A673 (cell line): ENCODE results near the gene CERS2. TPM values are rescaled to one million over a fixed set of nuclear protein-coding genes. Genes with fewer than 3 reads are reported as not detected.

Source experiments
- BruUV-seq: library from RNA; stranded (reverse); fragments of 400-500 nt; replicated peaks from 2 replicates; lab custom pipeline; 2021; lab: Mats Ljungman, UMichigan
- CTCF ChIA-PET: fragments of 300-600 bp; sonication (Branson Sonifier 250); formaldehyde crosslinking; loops from one replicate; lab custom pipeline; 2022; ENCODE audit warnings: antibody characterized with exemption; lab: Charles Lee
- POLR2A ChIA-PET: fragments of 300-600 bp; sonication (Branson Sonifier 250); formaldehyde crosslinking; loops from one replicate; lab custom pipeline; 2022; ENCODE audit warnings: antibody characterized with exemption; ENCODE audit not compliant: low non-redundant PET; lab: Charles Lee
- DNase-seq: peaks from one replicate; pipeline ENCODE4 v3.0.0-alpha.2; 2015; ENCODE audit warnings: low spot score
- H3K27ac ChIP-seq: fragments of 200-600 bp; sonication (generic); 2 replicates; pipeline ENCODE4 v1.5.1; 2016; ENCODE audit warnings: mixed run types, low read depth, mild to moderate bottlenecking, mixed read lengths, antibody characterized with exemption, low read length; ENCODE audit not compliant: poor library complexity, severe bottlenecking
- H3K27me3 ChIP-seq: fragments of 200-600 bp; sonication (generic); replicated peaks from 2 replicates; pipeline ENCODE4 v1.6.1; 2017; ENCODE audit warnings: mixed run types, low read depth, mild to moderate bottlenecking, mixed read lengths, antibody characterized with exemption, low read length; ENCODE audit not compliant: insufficient read depth, poor library complexity
- H3K36me3 ChIP-seq: fragments of 200-600 bp; sonication (generic); 2 replicates; pipeline ENCODE4 v1.6.1; 2016; ENCODE audit warnings: mixed run types, mild to moderate bottlenecking, mixed read lengths, antibody characterized with exemption, low read length; ENCODE audit not compliant: insufficient read depth, poor library complexity, severe bottlenecking
- H3K4me1 ChIP-seq: fragments of 200-600 bp; sonication (generic); 2 replicates; pipeline ENCODE4 v1.6.1; 2017; ENCODE audit warnings: mixed run types, mild to moderate bottlenecking, mixed read lengths, antibody characterized with exemption, low read length; ENCODE audit not compliant: insufficient read depth, poor library complexity, severe bottlenecking
- H3K4me3 ChIP-seq: fragments of 200-600 bp; sonication (generic); 2 replicates; pipeline ENCODE4 v1.5.1; 2016; ENCODE audit warnings: low read depth, mixed run types, mild to moderate bottlenecking, mixed read lengths, low read length; ENCODE audit not compliant: poor library complexity, severe bottlenecking
- H3K9me3 ChIP-seq: fragments of 200-600 bp; sonication (generic); 2 replicates; pipeline ENCODE4 v1.6.1; 2016; ENCODE audit warnings: mixed run types, low read depth, mild to moderate bottlenecking, mixed read lengths, antibody characterized with exemption, low read length; ENCODE audit not compliant: poor library complexity, severe bottlenecking
- EZH2 ChIP-seq: fragments of 200-600 bp; sonication (generic); IDR thresholded peaks from 2 replicates; pipeline ENCODE4 v1.6.1; 2017; ENCODE audit warnings: borderline replicate concordance, low read depth, mild to moderate bottlenecking, mixed read lengths, antibody characterized with exemption, low read length; ENCODE audit not compliant: poor library complexity, severe bottlenecking
- intact Hi-C: fragments of 100-400 bp; cut with micrococcal nuclease; formaldehyde crosslinking; loops from one replicate; pipeline ENCODE4 v1.10.0; 2022; ENCODE audit not compliant: unreplicated experiment
- total RNA-seq: library from RNA; stranded (reverse); gene quantifications from 2 replicates; pipeline ENCODE4 v1.2.3, GENCODE V29; 2021
- TF ChIP-seq, protein P1 (sequence below): fragments of 300-800, 200-600 bp; sonication (generic); conservative IDR thresholded peaks from 2 replicates; pipeline ENCODE4 v1.5.1; 2017; ENCODE audit warnings: low read depth, mild to moderate bottlenecking, antibody characterized with exemption, low read length, moderate library complexity, mixed read lengths

The CERS2 gene
- total RNA-seq, 1 experiment from 2014 or later: 239 TPM

DNA sequence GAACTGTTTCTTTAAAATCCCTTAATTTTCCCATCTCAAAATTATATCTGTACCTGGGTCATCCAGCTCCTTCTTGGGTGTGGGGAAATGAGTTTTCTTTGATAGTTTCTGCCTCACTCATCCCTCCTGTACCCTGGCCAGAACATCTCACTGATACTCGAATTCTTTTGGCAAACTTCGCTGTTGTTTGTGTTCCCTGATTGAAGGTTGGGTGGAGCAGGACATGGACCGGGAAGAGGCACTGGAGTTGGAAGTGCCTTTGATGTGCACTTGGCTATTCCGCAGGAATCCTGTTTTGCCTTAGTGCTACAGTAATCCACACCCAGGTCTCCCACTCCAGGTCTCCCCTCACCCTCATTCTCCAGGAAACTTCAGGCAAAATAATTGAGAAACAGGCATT is 20.8 kb upstream of the CERS2 start:
- Histone ChIP-seq H3K27me3 (no peaks in the 10 kb centered on the region), H3K4me3 (no peak overlapping the region), H3K27ac (no peak overlapping the region), H3K36me3 (peaks cover 2% of the 10 kb centered on the region), H3K4me1 (no peaks in the 10 kb centered on the region), H3K9me3 (no peaks in the 10 kb centered on the region)
- intact Hi-C loops: loop anchor here (5.0 to 10.0 kb wide), 2 partner anchors 521 to 738 kb away; partner anchors contain the start of gene CA14
- POLR2A ChIA-PET: interaction anchor here (1.2 kb wide), 1 partner anchor 11 kb away, joined by 3 read pairs; the partner anchor contains the start of gene MINDY1
- BruUV-seq: no TSS peak
- CTCF ChIA-PET: interaction anchor here (0.6 to 3.3 kb wide), 4 partner anchors 10 to 773 kb away, joined by 3 to 26 read pairs (median 5); partner anchors contain the start of gene MINDY1
- TF ChIP-seq EZH2: no peak
- no peak for DNase-seq

DNA sequence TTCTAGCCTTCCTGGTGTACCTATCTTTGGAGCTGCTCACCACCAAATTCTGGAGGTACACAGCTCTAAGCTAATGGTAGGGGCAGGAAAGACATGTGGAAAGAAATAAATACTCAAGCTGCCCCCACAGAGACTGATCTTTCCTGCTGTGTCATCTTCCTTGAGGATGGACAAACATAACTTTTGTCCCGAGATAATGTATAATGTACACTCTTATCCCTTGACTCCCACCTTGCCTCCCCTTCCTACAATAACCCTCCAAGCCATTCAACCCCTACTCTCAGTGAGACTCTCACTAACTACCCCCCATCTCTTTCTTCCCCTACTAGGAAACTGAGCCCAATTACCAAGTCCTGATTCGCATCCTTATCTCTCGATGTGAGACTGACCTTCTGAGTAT is 19.6 kb upstream of the CERS2 start:
- intact Hi-C loops: loop anchor here (10.0 kb wide), 1 partner anchor 519 kb away; no protein-coding TSS in a partner anchor

DNA sequence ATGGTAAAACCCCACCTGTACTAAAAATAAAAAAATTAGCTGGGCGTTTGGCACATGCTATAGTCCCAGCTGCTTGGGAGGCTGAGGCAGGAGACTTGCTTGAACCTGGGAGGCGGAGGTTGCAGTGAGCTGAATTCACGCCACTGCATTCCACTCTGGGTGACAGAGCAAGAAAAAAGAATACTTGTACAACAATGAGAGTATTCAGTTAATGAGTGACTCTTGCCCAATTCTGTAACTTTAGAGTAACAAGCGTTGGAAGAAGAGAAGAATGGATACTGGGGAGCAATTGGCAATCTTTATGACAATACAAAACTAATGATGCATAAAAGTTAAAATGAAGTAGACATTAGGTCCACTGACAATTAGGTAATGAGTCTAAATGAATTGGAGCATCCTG is 18.0 kb upstream of the CERS2 start:
- POLR2A ChIA-PET: no interaction called here
- intact Hi-C loops: loop anchor here (10.0 kb wide), 1 partner anchor 518 kb away; no protein-coding TSS in a partner anchor
- Histone ChIP-seq H3K27ac (no peak overlapping the region), H3K9me3 (no peaks in the 10 kb centered on the region), H3K36me3 (peaks cover 2% of the 10 kb centered on the region), H3K27me3 (no peaks in the 10 kb centered on the region), H3K4me3 (no peak overlapping the region), H3K4me1 (no peaks in the 10 kb centered on the region)
- CTCF ChIA-PET: no interaction called here
- no peak for DNase-seq
- TF ChIP-seq EZH2: no peak
- BruUV-seq: no TSS peak

More for the DNA sequence above, 19.6 kb upstream of the CERS2 start:
- Histone ChIP-seq H3K27me3 (no peaks in the 10 kb centered on the region), H3K4me1 (no peaks in the 10 kb centered on the region), H3K27ac (no peak overlapping the region), H3K4me3 (no peak overlapping the region), H3K9me3 (no peaks in the 10 kb centered on the region), H3K36me3 (peaks cover 2% of the 10 kb centered on the region)
- CTCF ChIA-PET: interaction anchor here (0.7 kb wide), 1 partner anchor 205 kb away, joined by 4 read pairs; no protein-coding TSS in a partner anchor
- POLR2A ChIA-PET: no interaction called here
- no peak for DNase-seq
- no TSS peak for BruUV-seq
- TF ChIP-seq, protein P1, sequence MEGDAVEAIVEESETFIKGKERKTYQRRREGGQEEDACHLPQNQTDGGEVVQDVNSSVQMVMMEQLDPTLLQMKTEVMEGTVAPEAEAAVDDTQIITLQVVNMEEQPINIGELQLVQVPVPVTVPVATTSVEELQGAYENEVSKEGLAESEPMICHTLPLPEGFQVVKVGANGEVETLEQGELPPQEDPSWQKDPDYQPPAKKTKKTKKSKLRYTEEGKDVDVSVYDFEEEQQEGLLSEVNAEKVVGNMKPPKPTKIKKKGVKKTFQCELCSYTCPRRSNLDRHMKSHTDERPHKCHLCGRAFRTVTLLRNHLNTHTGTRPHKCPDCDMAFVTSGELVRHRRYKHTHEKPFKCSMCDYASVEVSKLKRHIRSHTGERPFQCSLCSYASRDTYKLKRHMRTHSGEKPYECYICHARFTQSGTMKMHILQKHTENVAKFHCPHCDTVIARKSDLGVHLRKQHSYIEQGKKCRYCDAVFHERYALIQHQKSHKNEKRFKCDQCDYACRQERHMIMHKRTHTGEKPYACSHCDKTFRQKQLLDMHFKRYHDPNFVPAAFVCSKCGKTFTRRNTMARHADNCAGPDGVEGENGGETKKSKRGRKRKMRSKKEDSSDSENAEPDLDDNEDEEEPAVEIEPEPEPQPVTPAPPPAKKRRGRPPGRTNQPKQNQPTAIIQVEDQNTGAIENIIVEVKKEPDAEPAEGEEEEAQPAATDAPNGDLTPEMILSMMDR: no peak
- no peak for TF ChIP-seq EZH2

DNA sequence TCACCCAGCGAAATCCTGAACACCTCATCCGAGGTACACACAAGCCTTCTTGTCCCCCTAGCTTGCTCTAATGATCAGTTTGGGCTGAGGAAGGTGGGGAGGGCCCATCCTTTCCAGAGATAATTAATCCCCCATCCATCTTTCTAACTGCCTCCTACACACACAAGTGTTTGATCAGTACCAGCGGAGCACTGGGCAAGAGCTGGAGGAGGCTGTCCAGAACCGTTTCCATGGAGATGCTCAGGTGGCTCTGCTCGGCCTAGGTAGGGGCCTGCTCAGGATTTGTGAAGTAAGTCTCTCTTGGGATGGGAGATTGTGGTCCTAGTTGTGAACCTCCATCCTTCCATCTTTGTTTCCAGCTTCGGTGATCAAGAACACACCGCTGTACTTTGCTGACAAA is 13.3 kb upstream of the CERS2 start:
- no peak for DNase-seq
- intact Hi-C loops: no loop called here
- Histone ChIP-seq H3K4me3 (no peak overlapping the region), H3K27me3 (no peaks in the 10 kb centered on the region), H3K9me3 (no peaks in the 10 kb centered on the region), H3K27ac (no peak overlapping the region), H3K4me1 (no peaks in the 10 kb centered on the region), H3K36me3 (no peaks in the 10 kb centered on the region)
- CTCF ChIA-PET: no interaction called here
- POLR2A ChIA-PET: no interaction called here
- no TSS peak for BruUV-seq
- TF ChIP-seq, protein P1: no peak
- TF ChIP-seq EZH2: no peak
